T-helper 2 cell treated with Interferon-gamma antibody and Interleukin-4, amounts not matched to agents 100 ng/mL and 5 ng/mL, for 36 hours (primary cell): ENCODE measurements around the gene AKT1S1. TPM values are rescaled to one million over a fixed set of nuclear protein-coding genes. Genes with fewer than 3 reads are reported as not detected.

ENCODE experiments used
- intact Hi-C: fragments of 100-400 bp; cut with micrococcal nuclease; formaldehyde crosslinking; loops from one replicate; pipeline ENCODE4 v1.15.1; 2023
- total RNA-seq: library from RNA; stranded (reverse); gene quantifications from 2 replicates; pipeline ENCODE4 v1.2.3, GENCODE V29; 2022

Gene AKT1S1
- total RNA-seq, 1 donor from 2014 or later, result 18.4 TPM

- intact Hi-C loops, result no loop called here
Measured at GRCh38 chr19:49838885-49839588, 38.1 kb downstream of the AKT1S1 start.

- intact Hi-C loops, result no loop called here
Measured at GRCh38 chr19:49837425-49837824, 39.7 kb downstream of the AKT1S1 start.

GRCh38 chr19:49837009-49837310 is 40.2 kb downstream of the AKT1S1 start:
- intact Hi-C loops, result no loop called here

GRCh38 chr19:49836176-49837008 is 40.8 kb downstream of the AKT1S1 start:
- intact Hi-C loops, result no loop called here

GRCh38 chr19:49835562-49835961 is 41.6 kb downstream of the AKT1S1 start:
- intact Hi-C loops, result no loop called here

- intact Hi-C loops, result no loop called here
Measured at GRCh38 chr19:49833599-49833998, 43.6 kb downstream of the AKT1S1 start.

GRCh38 chr19:49832556-49832955 is 44.6 kb downstream of the AKT1S1 start:
- intact Hi-C loops, result no loop called here

- intact Hi-C loops, result no loop called here
Measured at GRCh38 chr19:49831592-49831991, 45.6 kb downstream of the AKT1S1 start.

DNA sequence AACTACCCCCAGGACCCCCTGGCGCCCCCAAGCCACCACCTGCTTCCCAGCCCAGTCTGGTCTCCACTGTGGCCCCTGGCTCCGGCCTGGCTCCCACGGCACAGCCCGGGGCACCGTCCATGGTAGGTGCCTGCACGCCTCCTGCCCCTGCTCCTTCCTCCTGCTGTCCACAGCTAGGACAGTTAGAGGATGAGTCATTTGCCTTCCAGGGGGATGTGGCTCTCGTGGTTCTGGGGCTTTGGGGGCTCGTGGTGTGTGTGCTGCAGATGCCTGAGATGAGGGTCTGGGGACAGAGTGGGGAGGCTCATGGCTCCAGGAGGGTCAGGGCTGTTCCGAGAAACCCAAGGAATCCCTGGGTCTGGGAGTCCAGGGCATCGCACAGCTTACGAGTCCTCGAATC is 46.4 kb downstream of the AKT1S1 start:
- intact Hi-C loops, result no loop called here

DNA sequence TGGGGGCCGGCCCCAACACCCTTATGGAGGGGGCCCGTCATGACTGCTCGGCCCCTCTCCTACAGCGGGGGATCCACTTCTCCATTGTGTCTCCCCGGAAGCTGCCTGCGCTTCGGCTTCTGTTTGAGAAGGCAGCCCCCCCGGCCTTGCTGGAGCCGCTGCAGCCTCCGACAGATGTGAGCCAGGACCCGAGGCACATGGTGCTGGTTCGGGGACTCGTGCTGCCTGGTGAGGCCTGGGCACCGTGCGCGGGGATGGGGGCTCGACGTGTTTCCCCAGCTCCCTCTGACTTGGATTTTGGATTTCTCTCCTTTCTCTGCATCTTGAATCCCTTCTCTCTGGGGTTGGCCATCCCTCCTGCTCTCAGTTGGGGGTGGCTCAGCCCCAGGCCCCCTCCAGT is 47.4 kb downstream of the AKT1S1 start:
- intact Hi-C loops, result no loop called here

DNA sequence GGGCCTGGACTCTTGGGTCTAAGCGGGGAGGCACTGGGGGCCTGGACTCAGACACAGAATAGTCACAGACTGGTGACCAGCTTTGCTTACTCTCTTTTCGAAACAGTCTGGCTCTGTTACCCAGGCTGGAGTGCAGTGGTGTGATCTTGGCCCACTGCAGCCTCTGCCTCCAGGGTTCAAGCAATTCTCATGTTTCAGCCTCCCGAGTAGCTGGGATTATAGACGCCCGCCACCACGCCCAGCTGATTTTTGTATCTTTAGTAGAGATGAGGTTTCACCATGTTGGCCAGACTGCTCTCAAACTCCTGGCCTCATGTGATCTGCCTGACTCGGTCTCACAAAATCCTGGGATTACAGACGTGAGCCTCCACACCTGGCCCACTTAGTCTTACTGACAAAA is 48.0 kb downstream of the AKT1S1 start:
- intact Hi-C loops, result no loop called here

GRCh38 chr19:49827034-49827433 is 50.1 kb downstream of the AKT1S1 start:
- intact Hi-C loops, result no loop called here

GRCh38 chr19:49824662-49825061 is 52.5 kb downstream of the AKT1S1 start:
- intact Hi-C loops, result no loop called here

- intact Hi-C loops, result no loop called here
Measured at GRCh38 chr19:49823472-49823871, 53.7 kb downstream of the AKT1S1 start.

DNA sequence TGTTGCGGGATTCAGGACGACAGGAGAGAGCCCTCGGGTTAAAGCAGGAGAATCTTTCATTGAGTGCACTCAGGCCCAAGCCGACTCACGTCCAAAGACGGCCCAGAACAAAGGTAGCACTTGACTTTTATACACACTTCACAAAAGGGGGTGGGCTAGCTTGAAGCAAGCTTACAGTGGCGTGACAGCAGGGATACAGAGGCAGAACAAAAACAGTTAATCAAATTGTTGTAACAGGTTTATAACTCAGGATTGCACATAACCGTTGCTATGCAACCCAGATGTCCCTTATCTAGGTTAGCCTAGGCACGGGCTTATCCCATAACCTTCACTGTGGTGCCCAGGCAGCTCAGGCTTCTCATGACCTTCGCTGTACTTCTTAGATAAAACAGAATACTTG is 57.0 kb downstream of the AKT1S1 start:
- intact Hi-C loops, result no loop called here

- intact Hi-C loops, result loop anchor here (2.0 kb wide), 1 partner anchor 47 kb away; the partner anchor contains the start of gene PNKP
Measured at GRCh38 chr19:49819452-49820115, 57.6 kb downstream of the AKT1S1 start.

Other genes starting within 250 kb of the AKT1S1 start
- gene RRAS, start 237.2 kb downstream of the AKT1S1 start, total RNA-seq, result 6.8 and 9.3 TPM in 2 replicates
- 61.9 and 65.4 TPM in 2 replicates for gene SCAF1, start 235.1 kb downstream of the AKT1S1 start, total RNA-seq
- 135 and 158 TPM in 2 replicates for gene IRF3, start 211.5 kb downstream of the AKT1S1 start, total RNA-seq
- 70.4 and 75.7 TPM in 2 replicates for gene BCL2L12, start 211.4 kb downstream of the AKT1S1 start, total RNA-seq
- gene PRMT1, start 200.1 kb downstream of the AKT1S1 start, total RNA-seq, result 173 and 187 TPM in 2 replicates
- 4.8 and 4.9 TPM in 2 replicates for gene ADM5, start 187.8 kb downstream of the AKT1S1 start, total RNA-seq
- gene CPT1C, start 186.2 kb downstream of the AKT1S1 start, total RNA-seq, result 2.4 and 3.8 TPM in 2 replicates
- gene TSKS, start 114.0 kb downstream of the AKT1S1 start, total RNA-seq, result 2.9 and 3.3 TPM in 2 replicates
- gene AP2A1, start 110.4 kb downstream of the AKT1S1 start, total RNA-seq, result 70.9 and 73.8 TPM in 2 replicates
- 11.3 and 11.5 TPM in 2 replicates for gene FUZ, start 64.1 kb downstream of the AKT1S1 start, total RNA-seq
- gene MED25, start 59.1 kb downstream of the AKT1S1 start, total RNA-seq, result 54.1 and 56.1 TPM in 2 replicates
- gene PTOV1, start 26.2 kb downstream of the AKT1S1 start, total RNA-seq, result 90.5 and 96.0 TPM in 2 replicates
- 146 and 160 TPM in 2 replicates for gene PNKP, start 9.8 kb downstream of the AKT1S1 start, total RNA-seq
- 22.9 and 26.6 TPM in 2 replicates for gene TBC1D17, start 347 bp upstream of the AKT1S1 start, total RNA-seq
- gene IL4I1, start 19.5 kb upstream of the AKT1S1 start, total RNA-seq, result 1.9 and 2.1 TPM in 2 replicates
- gene ATF5, start 51.9 kb upstream of the AKT1S1 start, total RNA-seq, result 10.7 and 11.3 TPM in 2 replicates
- 126 and 138 TPM in 2 replicates for gene NUP62, start 52.1 kb upstream of the AKT1S1 start, total RNA-seq
- not detected in 2 replicates for gene SIGLEC11, start 83.8 kb upstream of the AKT1S1 start, total RNA-seq
- 72.9 and 75.3 TPM in 2 replicates for gene VRK3, start 148.0 kb upstream of the AKT1S1 start, total RNA-seq
- gene ZNF473, start 148.7 kb upstream of the AKT1S1 start, total RNA-seq, result 10.8 and 11.0 TPM in 2 replicates